Measurements from ENCODE around the gene FCGBP. TPM values are rescaled to one million over a fixed set of nuclear protein-coding genes. Genes with fewer than 3 reads are reported as not detected.

FCGBP gene
- polyA plus RNA-seq, 1 donor (not counting 4 experiments of a cell fraction or from before 2014, with no cell fraction given) = 0.10 TPM

DNA sequence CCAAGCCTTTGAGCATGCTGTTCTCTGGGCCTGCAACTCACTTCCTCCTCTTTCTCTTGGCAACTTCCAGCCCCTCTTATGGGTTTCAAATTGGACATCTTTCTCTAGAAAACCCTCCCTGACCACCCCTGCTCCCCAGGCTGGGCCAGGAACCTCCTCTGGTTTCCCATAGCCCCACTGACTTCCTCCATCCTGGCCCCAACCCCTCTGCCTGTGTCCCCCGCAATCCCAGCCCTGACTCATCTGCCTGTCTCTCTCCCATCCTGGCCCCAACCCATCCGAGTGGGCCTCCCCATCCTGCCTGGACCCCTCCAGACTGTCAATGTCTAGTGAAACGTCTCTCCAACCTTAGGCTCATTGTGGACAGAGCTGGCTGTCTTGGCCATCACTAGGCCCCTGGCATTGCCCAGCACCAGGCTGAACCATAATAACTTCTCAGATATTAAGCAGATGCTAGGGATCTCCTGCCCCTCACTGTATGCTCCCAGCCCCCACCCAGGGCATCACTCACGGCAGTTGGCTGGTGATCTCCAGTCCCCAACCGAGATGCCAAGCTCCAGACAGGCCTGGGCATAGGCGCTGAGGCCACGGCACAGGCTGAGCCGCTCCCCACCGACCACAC, 16.8 kb downstream of the FCGBP start:
- Histone ChIP-seq H3K4me1 (ENCODE audit: control insufficient read depth, extremely low read depth, insufficient read depth, low read length) (no peaks in the 10 kb centered on the region), H2AFZ (ENCODE audit: control insufficient read depth, low read length) (no peak overlapping the region), H3K9me3 (ENCODE audit: control insufficient read depth, low read depth, low read length) (no peaks in the 10 kb centered on the region), H3K27ac (ENCODE audit: control insufficient read depth, insufficient read depth, low read length) (no peak overlapping the region), H3K79me2 (ENCODE audit: control insufficient read depth, insufficient read depth, low read length) (no peaks in the 10 kb centered on the region), H3K27me3 (ENCODE audit: control insufficient read depth, extremely low read depth, insufficient read depth, low read length) (peaks cover 20% of the 10 kb centered on the region), H3K36me3 (ENCODE audit: control insufficient read depth in 2 of 2, extremely low read depth in 1 of 2, insufficient read depth in 2 of 2, low read length in 2 of 2) (no peaks in the 10 kb centered on the region), H3K4me3 (ENCODE audit: control insufficient read depth in 2 of 3, extremely low read depth in 1 of 3, insufficient read depth in 2 of 3, low read depth in 1 of 3, low read length in 3 of 3) (no peak overlapping the region), H4K20me1 (ENCODE audit: control insufficient read depth, extremely low read depth, insufficient read depth, low read length) (no peaks in the 10 kb centered on the region), H3K9ac (ENCODE audit: control insufficient read depth, extremely low read depth, insufficient read depth, low read length) (no peak overlapping the region), H3K9me1 (ENCODE audit: control insufficient read depth, extremely low read depth, insufficient read depth, low read length) (no peaks in the 10 kb centered on the region), H3K4me2 (ENCODE audit: control insufficient read depth, extremely low read depth, insufficient read depth, low read depth, low read length) (no peak overlapping the region)
- no peak for DNase-seq (ENCODE audit: low read depth, low spot score)
- TF ChIP-seq EZH2 (IDR thresholded peaks at IDR 0.05; ENCODE audit: low read length) = no peak
- no peak for TF ChIP-seq CTCF (optimal IDR thresholded peaks at IDR 0.05 in 1 of 3, IDR thresholded peaks at IDR 0.05 in 1 of 3, conservative IDR thresholded peaks at IDR 0.05 in 1 of 3; ENCODE audit: extremely low read depth in 1 of 3, insufficient read depth in 2 of 3, low read length in 3 of 3)
- dilution Hi-C loops (cut with MboI; ENCODE audit: extremely low pct_ligation_motif_present, low sequenced_read_pairs) = no loop called here
- FAIRE-seq = no peak

DNA sequence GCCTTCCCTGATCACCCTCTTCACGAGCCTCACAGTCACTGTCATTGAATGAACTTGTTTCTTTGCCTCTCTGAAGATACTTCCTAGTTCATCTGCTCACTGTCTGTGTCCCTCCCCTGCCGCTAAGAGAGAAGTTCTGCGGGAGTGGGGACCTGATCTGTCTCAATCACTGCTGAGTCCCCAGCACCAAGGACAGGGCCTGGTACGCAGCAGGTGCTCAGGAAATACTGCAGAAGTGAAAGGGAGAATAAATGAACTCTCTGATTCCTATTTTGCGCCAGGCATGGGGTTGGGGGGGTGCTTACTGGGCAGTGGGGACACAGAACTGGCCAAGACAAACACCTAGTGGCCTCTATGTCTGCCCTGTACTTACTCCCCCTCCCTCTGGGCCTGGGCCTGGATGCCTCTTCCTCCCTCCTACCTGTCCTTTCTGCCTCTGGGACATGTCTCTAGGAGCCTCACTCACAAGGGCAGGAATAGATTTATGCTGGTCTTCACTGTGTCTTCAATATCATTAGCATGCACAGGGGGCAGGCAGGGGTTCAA, 17.5 kb downstream of the FCGBP start:
- Histone ChIP-seq H2AFZ (ENCODE audit: control insufficient read depth, low read length) (no peak overlapping the region), H3K4me2 (ENCODE audit: control insufficient read depth, extremely low read depth, insufficient read depth, low read depth, low read length) (no peak overlapping the region), H3K79me2 (ENCODE audit: control insufficient read depth, insufficient read depth, low read length) (no peaks in the 10 kb centered on the region), H3K4me3 (ENCODE audit: control insufficient read depth in 2 of 3, extremely low read depth in 1 of 3, insufficient read depth in 2 of 3, low read depth in 1 of 3, low read length in 3 of 3) (no peak overlapping the region), H3K27ac (ENCODE audit: control insufficient read depth, insufficient read depth, low read length) (no peak overlapping the region), H3K36me3 (ENCODE audit: control insufficient read depth in 2 of 2, extremely low read depth in 1 of 2, insufficient read depth in 2 of 2, low read length in 2 of 2) (no peaks in the 10 kb centered on the region), H3K9me1 (ENCODE audit: control insufficient read depth, extremely low read depth, insufficient read depth, low read length) (no peaks in the 10 kb centered on the region), H3K9ac (ENCODE audit: control insufficient read depth, extremely low read depth, insufficient read depth, low read length) (no peak overlapping the region), H4K20me1 (ENCODE audit: control insufficient read depth, extremely low read depth, insufficient read depth, low read length) (no peaks in the 10 kb centered on the region), H3K9me3 (ENCODE audit: control insufficient read depth, low read depth, low read length) (no peaks in the 10 kb centered on the region), H3K4me1 (ENCODE audit: control insufficient read depth, extremely low read depth, insufficient read depth, low read length) (no peaks in the 10 kb centered on the region), H3K27me3 (ENCODE audit: control insufficient read depth, extremely low read depth, insufficient read depth, low read length) (peaks cover 20% of the 10 kb centered on the region)
- TF ChIP-seq CTCF (optimal IDR thresholded peaks at IDR 0.05 in 1 of 3, IDR thresholded peaks at IDR 0.05 in 1 of 3, conservative IDR thresholded peaks at IDR 0.05 in 1 of 3; ENCODE audit: extremely low read depth in 1 of 3, insufficient read depth in 2 of 3, low read length in 3 of 3) (no peak), EZH2 (IDR thresholded peaks at IDR 0.05; ENCODE audit: low read length) (no peak)
- dilution Hi-C loops (cut with MboI; ENCODE audit: extremely low pct_ligation_motif_present, low sequenced_read_pairs) = no loop called here
- FAIRE-seq = no peak
- no peak for DNase-seq (ENCODE audit: low read depth, low spot score)

Data from keratinocyte (primary cell).